Superior temporal gyrus (tissue), 1 donor: ENCODE data around the gene HPD.

ENCODE experiments used
- DNase-seq: peaks from one replicate; pipeline ENCODE4 v3.0.0-alpha.2; 2016; ENCODE audit errors: extremely low spot score

HPD gene

DNA sequence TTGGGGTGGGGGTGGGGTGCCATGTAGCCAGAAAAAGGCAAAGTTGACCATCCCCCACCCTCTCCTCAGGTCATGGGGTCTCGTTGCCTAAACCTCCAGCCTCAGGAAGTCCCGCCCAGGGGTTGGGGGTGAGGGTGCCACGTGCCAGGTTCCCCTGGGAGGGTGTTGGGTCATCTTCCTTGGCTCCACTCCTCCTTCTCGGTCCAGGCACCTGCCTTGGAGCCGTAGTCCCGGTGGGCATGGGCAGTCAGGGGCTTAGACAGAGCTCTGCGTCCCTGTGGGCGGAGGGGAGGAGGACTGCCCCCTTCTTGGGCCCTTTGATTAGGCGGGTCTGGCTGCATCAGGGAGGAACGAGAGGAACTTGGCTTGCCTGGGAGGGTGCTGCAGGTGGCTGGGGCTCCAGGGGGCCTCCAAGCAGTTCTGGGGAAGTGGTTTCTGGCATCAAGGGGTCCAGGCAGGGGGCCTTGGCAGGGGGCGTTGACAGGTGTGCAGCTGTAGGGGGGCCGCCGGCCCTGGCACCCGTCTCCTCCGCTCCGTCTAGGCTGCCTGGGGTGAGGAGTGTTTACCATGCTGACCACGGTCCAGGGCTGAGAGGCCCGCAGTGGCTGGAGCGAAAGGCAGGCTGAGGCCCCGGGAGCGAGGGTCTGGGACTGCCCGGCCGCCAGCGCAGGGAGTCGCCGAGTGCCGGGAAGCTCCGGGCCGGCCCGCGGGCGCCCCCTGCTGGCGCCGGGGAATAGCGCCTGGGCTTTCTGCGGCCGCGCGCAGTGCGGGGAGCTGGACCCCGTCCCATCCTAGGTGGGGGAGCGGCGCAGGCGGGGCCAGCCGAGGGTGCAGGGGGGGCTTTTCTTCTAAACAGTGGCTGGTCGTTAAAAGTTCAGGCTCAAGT is 47.0 kb downstream of the HPD start:
- DNase-seq, result peak; percentile 57

DNA sequence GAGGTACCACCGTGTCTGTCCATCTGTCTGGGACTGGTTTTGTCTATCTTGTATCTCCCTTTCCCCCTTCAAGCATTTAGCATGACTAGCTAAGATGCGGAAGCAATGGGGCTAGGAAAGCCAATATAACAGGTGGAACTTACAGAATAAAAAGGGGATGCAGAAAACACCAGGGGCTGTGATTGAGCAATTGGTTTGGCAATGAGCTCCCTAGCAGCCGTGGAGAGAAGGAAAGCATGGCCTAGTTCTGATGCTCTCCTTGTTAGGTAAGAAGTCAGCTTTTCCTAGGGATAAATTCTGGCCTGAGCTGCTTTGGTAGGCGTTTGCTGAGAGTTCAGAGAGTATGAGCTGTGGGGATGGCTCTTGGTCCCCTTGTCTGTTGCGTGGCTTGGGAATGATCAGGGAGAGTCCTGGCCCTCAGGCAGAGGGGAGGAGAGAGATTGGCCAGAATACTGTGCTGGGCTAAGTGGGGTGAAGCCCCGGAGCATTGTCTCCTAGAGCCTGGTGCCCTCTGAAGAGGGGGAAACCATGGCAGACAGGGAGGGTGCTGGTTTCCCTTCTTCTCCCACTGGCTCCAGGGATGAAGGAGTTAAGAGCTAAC is 47.7 kb downstream of the HPD start:
- DNase-seq, result no peak

DNA sequence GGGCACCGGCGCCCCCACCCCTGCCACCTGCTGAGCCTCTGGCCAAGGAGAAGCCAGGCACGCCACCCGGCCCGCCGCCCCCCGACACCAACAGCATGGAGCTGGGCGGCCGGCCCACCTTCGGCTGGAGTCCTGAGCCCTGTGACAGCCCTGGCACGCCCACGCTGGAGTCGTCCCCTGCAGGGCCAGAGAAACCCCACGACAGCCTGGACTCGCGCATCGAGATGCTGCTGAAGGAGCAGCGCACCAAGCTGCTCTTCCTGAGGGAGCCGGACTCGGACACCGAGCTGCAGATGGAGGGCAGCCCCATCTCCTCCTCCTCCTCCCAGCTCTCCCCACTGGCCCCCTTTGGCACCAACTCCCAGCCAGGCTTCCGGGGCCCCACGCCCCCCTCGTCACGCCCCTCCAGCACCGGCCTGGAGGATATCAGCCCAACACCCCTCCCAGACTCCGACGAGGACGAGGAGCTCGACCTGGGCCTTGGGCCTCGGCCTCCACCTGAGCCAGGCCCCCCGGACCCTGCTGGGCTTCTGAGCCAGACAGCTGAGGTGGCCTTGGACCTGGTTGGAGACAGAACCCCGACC is 48.3 kb downstream of the HPD start:
- DNase-seq, result no peak

DNA sequence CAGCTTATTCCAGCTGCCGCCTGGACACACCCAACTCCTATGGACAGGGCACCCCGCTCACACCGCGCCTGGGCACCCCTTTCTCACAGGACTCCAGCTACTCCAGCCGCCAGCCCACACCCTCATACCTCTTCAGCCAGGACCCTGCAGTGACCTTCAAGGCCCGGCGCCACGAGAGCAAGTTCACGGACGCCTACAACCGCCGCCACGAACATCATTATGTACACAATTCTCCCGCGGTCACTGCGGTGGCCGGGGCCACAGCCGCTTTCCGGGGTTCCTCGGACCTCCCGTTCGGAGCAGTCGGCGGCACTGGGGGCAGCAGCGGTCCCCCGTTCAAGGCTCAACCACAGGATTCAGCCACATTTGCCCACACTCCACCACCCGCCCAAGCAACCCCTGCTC is 48.9 kb downstream of the HPD start:
- DNase-seq, result no peak

DNA sequence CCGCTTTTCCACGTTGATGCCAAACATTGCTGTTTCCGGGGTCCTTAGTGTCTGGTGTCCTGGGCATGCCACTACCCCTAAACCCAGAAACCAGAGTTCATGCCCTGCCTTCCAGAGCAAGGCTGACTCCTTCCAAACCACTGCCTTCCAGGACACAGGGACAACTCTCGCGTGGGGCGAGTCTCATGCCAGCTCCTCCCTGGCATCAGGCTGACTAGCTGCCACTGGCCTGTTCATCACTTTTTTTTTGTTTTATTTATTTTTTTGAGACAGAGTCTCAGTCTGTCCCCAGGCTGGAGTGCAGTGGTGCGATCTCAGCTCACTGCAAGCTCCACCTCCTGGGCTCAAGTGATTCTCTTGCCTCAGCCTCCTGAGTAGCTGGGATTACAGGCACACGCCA is 50.0 kb downstream of the HPD start:
- DNase-seq, result no peak

DNA sequence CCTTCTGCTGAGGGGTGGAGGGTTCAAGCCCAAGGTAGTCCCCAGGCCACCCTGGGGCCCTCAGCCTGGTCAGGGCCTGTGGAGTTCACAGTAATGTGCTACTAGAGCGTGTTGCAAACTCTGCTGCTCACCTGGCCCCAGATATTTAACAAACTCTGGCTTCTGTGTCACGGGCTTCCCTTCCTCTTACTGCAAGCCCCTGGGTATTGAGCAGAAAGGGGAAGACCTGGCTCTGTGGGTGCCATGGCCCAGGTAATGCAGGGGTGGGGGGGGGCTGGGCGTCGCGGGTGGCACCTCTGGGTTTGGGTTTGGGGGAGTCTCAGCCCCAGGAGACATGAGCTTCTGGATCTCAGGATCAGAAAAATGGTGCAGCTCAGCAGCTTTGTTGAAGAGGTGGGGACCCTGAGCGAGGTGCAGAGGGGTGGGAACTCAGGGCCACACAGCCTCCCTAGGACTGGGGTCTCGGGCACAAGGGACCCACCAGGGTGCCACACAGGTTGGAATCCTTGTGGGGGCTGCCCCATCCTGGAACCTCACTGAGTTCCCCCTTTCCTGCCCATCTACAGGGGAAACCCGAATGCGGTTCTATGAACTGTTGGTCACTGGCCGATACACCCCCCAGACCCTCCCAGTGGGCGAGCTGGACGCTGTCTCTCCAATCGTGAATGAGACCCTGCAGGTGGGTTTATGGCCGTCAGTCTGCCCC is 50.9 kb downstream of the HPD start:
- DNase-seq, result no peak

DNA sequence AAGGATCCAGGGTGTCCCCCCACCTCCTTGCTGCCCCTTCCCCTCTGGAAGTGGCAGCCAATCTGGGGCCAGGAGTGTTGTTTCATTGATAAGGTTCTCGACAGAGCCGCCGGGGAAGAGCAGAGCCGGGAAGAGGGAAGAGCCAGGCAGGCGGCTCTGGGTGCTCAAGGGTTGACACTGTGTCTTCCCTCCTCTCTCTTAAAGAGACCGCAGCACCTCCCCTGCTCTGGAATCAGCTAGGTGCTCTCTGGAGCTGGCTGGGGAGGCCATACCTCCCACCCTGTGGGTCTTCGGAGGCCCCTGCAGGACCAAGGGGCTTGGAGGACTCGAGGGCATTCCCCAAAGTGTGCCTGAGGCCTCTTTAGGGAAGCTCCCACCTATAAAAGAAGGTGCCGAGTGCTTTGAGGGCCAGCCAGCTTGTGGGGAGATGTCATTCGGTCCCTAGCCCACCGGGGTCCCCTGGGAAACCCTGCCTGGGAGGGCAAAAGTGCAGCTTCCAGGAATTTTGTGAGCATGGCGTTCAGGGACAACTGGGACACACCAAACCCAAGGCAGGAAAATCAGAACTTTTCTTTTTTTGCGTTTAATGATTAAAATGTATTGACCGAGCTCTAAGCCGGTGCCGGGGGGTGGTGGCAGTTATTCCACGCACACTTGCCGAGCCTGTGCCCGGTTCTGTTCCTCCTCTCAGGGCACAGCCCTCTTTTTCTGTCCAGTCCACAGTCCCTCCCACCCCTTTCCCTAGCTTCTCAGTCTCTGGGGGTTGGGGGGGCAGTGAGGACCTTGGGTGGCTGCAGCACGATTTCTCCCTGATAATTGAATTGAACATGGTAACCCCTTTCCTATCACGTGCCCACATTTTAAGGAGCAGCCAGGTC is 51.9 kb downstream of the HPD start:
- no peak for DNase-seq

DNA sequence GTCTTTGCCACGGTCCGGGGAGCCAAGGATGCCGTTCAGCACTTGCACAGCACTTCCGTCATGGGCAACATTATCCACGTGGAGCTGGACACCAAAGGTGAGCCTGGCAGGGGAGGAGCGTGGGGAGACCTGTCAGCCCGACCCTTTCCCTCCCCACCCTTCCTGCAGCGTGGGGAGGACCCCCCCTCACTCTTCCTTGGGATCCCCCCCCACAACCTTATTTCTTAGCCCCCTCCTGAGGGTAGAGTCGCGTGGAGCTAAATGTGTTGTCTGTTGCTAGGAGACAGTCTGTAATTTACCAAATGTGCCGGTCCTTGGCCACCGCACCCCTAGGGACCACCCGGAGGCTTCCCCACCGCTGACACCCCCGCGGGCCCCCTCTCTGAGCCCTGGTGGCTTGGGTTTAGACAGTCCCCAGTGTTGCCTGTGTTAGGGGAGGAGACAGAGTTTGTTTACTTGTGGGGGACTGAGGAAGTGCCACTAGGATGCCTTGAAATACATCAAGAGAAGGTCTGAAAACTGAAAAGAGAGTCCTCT is 52.6 kb downstream of the HPD start:
- DNase-seq, result no peak

DNA sequence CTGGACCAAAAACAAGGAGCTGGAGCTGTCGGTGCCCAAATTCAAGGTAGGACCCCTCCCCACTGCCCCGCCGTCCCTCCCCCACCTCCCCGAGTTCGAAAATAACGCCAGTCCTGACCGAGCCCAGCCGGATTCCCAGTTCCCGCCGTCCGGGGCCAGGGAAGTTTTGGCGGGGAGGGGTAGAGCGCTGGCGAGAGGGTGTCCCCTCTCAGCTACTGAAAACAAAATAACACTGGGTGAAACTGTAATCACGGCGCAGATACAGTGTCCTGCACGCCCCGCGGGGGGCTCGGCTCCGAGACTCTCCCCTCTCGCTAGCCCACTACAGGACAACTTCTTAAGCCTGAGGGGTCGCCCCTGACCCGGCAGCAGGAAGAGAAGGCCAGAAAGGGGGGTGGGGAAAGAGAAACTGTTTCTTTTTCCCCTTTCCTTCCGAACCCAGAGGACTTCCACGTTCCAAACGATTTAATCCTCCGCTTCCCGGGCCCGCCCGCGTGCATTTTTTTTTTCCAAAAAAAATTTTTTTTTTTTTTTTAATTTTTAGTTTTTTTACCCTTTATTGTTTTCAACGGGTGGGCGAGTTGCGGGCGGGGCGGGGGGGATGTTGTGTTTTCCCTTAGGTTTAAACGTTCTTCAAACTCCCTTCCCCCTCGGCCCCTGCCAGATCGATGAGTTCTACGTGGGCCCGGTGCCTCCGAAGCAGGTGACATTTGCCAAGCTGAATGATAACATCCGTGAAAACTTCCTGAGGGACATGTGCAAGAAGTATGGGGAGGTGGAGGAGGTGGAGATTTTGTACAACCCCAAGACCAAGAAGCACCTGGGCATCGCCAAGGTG is 53.3 kb downstream of the HPD start:
- no peak for DNase-seq

DNA sequence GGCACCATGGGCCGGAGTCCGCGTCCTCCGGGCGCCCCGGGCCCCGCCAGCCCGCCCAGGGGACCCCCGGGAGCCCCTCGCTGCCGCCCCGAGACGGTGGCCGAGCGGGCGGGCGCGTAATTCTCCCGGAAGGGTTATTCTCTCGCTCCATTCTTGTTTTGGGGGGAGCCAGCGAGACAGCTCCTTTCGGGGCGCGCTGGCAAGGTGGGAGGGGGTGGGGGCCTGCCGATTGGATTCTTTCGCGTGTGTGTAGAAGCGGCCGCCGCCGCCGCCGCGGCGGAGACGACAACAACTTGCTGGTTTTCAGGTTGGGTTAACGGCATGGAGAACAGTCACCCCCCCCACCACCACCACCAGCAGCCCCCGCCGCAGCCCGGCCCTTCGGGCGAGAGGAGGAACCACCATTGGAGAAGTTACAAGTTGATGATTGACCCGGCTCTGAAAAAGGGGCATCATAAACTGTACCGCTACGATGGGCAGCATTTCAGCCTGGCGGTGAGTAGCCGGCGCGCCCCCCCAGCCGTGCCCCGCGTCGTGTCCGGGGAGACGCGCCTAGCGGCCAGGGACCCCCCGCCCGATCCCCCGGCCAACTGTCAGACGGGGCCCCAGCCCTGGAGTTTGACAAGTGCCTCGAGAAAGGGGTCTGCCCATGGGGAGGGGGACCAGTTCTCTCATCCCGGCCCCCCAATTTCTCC is 54.1 kb downstream of the HPD start:
- no peak for DNase-seq

DNA sequence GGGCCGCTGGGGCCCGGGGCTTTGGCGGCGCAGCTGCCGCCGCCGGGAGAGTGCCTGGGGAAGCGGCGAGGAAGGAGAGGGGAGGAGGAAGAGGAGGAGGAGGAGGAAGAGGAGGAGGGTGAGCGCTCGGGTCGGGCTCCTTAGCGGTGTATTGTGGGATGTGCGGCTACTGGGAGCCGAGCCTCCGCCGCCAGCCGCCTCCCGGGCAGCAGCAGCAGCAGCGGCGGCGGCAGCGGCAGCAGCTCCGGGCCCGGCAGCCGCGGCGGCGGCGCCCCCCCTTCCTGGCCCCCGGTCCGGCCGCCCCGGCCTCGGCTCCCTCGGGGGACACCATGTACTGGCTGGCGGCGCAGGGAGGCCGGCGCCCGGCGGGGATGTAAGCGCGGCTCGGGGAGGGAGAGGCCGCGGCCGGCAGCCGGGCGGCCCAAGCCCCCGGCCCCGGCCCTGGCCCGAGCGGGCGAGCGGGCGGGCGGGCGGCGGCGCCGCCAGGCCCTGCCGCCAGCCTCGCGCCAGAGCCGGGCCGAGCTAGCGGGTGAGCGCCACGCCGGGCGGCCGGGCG is 54.7 kb downstream of the HPD start, which contains the start of gene SETD1B:
Gene SETD1B (plus strand): TSS at position 149 of the 556 bp plus-strand sequence. CDS start 729 bp downstream, outside the sequence.
- peak; percentile 50 for DNase-seq

DNA sequence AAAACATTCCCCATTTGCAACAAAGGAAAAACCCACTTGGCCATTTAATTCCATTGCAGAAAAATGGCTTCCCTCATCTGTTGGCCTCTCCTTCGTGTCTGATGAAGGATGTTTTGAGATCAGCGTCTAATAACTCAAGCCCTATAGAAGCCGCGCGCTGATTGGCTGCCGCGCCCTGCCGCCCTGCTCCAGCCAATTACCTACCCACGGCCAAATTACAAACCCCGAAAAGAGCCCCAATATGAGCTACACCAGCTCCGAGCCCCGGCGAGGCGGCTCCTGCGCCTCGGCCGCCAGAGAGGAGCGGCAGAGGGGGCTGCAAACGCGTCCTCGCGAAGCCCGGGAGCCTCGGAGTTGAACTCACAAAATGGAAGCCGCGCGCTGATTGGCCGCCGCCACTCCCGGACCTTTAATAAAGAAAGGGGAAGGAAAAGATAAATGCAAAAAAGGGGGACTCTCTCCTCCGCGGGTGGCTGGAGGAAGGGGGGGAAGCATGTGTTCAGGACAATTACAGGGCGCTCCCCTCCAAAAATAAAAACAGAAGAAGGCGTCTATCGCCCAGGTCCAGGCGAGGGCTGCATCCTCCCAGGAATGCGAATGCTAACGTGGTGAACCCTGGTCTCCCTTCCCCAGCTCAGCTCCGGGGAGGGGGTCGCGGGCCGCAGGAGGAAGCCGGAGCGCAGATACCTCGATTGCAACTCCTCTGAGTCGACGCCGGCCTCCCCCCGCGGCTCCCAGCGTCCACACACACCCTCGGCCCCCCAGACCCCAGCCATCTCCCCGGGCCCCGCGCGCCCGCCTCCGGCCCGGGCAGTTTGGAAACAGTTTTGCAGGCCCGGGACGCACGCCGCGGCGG is 55.6 kb downstream of the HPD start:
- peak; percentile 97 for DNase-seq

DNA sequence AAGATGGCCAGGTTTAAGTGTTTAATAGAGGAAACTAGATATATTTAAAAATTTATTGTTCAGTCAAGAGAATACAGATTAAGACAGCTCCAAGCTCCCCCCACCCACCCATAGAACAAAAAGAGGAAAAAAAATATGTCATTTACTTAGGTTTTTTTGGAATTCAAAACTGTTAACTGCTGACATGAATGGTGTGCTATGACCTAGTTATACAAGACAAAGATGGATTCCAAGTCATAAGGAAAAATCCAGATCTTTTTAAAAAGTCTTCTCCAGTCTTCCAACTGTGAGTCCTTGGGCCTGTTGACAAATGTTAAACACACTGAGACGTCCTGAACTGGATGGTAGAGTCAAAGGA is 56.2 kb downstream of the HPD start:
- no peak for DNase-seq

DNA sequence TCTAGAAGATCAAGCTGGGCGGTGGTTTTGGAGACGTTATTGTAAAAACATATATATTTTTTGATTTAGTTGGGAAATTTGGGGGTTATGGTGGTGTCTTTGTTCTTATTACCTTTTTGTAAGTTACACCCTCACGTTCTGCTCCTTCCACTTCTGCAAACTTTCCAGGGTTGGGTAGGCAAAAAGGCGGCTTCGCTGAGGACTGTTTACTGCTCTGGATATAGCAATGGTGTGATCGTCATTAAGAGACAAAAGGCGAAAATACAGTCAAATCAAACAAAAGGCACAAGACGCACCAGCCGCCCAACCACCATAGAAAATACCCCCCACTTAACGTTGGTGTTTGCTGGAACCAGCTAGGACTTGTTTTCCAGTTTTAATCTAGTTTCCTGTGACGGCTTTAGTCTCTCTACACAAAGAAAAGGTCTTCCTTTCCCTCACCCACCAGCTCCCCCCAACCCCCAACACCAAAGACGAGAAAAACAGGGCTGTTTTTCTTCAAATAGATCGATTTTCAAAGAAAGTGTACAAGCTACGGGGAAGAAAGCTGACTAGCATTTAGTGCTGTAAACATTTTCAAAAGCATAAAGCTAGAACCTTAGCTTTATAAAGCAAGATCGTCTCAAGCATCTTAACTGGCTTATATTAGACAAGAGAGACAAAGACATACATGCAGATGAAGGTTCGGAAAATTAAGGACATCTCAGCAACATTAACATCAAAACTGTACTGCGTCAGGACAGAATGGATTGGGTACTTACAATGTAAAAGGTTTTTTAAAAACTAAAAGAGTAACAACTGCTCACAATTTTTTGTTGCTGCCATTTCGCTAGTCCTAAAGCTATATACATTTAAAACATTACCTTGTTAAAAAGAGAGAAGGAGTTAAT is 56.8 kb downstream of the HPD start:
- peak; percentile 81 for DNase-seq

DNA sequence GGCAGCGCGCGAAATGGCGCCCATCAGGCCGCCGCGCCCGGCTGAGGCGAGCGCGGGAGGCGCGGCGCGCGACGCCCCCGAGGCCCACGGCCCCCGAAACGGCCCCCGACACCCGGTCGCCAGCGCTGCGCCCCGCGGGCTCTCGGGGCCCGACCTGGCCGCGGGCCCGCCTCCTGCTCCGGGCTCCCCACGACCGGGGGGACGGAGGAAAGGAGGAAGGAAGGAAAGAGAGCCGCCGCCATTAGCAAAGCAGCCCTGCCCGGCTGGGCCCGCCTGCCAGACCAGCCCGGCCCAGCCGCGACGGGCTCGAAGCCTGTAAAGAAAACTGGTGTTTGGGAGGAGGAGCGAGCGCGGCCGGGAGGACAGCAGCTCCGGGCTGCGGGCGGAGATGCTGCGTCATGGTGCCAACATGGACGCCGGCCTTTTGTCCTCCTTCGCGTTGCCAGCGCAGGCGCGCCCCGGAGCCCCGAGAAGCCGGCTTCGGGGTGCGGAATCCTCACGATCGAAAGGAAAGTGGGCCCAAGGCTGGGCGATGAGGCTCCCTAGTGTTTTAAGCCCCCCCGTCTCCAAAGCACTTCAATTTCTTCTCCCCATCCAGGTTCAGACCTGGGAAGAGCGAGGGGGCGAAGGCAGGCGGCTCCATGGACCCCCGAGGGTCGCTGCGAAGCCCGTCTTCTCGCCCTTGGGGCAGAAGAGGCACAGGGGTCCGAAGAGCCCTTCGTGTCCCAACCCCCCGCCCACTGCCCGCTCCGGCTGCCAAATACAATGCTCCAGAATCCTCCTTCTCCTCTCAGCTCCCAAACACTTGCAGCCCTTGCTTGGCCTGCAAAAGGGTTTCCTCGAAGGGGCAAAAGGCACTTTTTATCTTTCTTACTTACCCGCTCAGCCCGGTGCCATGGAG is 57.7 kb downstream of the HPD start:
- peak; percentile 84 for DNase-seq
